Tibial nerve (tissue), 4 donors: ENCODE data around the gene GLIS2.

ENCODE experiments used
- CTCF ChIP-seq, 5 experiments: fragments of 200-600 bp in 3 of 5; fragments of 450-650 bp in 2 of 5; sonication (generic) in 3 of 5; IDR thresholded peaks; one replicate each; pipeline ENCODE4 v1.5.1; 2016 to 2019; ENCODE audit warnings: antibody characterized with exemption in 5 of 5, mild to moderate bottlenecking in 3 of 5, moderate library complexity in 2 of 5
- EP300 ChIP-seq, 2 donors: sonication (generic); formaldehyde crosslinking; IDR thresholded peaks; one replicate each; pipeline ENCODE4 v1.6.1; 2017; ENCODE audit warnings: antibody characterized with exemption in 2 of 2, mild to moderate bottlenecking in 1 of 2
- POLR2A ChIP-seq, 2 donors: fragments of 450-650 bp; IDR thresholded peaks; one replicate each; pipeline ENCODE4 v1.6.1; 2017; ENCODE audit warnings: antibody characterized with exemption in 2 of 2, mild to moderate bottlenecking in 2 of 2, moderate library complexity in 2 of 2

GRCh38 chr16:4356820-4357219, 41.0 kb downstream of the GLIS2 start:
- no peak for TF ChIP-seq CTCF (IDR thresholded peaks at IDR 0.05)
- TF ChIP-seq POLR2A (IDR thresholded peaks at IDR 0.05): no peak
- TF ChIP-seq EP300 (IDR thresholded peaks at IDR 0.05): no peak
